SK-N-SH treated with all-trans-retinoic acid at 6 μM for 48 hours (cell line): Measurements from ENCODE around the gene RRAS.

Experiments used
- ATAC-seq: fragments of 200-7000 bp; cut with Tn5 transposase; 3 replicates; pipeline ENCODE4 v1.9.1; 2020; ENCODE audit warnings: mild to moderate bottlenecking, moderate library complexity
- BACH2 ChIP-seq: fragments of 250-450 bp; sonication (Bioruptor Pico); IDR thresholded peaks from 2 replicates; pipeline ENCODE4 v1.9.0; 2021; ENCODE audit warnings: mild to moderate bottlenecking, borderline replicate concordance
- CREB5 ChIP-seq: fragments of 250-450 bp; sonication (Bioruptor Pico); IDR thresholded peaks from 2 replicates; pipeline ENCODE4 v1.5.1; 2020; ENCODE audit warnings: low read depth, mild to moderate bottlenecking, moderate library complexity
- ESRRG ChIP-seq: fragments of 250-450 bp; sonication (Bioruptor Pico); IDR thresholded peaks from 2 replicates; pipeline ENCODE4 v1.6.1; 2021; ENCODE audit warnings: mild to moderate bottlenecking
- GLIS3 ChIP-seq: fragments of 250-450 bp; sonication (Bioruptor Pico); IDR thresholded peaks from 2 replicates; pipeline ENCODE4 v1.5.0; 2020; ENCODE audit warnings: mild to moderate bottlenecking, moderate library complexity
- ISL1 ChIP-seq: fragments of 250-450 bp; sonication (Bioruptor Pico); IDR thresholded peaks from 2 replicates; pipeline ENCODE4 v2.1.2; 2022; ENCODE audit warnings: mild to moderate bottlenecking, moderate library complexity
- PATZ1 ChIP-seq: fragments of 250-450 bp; sonication (Bioruptor Pico); IDR thresholded peaks from 2 replicates; pipeline ENCODE4 v1.8.0; 2020; ENCODE audit warnings: mild to moderate bottlenecking, moderate library complexity, borderline replicate concordance
- POU6F1 ChIP-seq: fragments of 250-450 bp; sonication (Bioruptor Pico); IDR thresholded peaks from 2 replicates; pipeline ENCODE4 v1.8.0; 2021; ENCODE audit warnings: low read depth, mild to moderate bottlenecking, moderate library complexity, borderline replicate concordance
- RARB ChIP-seq: fragments of 250-450 bp; sonication (Bioruptor Pico); IDR thresholded peaks from 2 replicates; pipeline ENCODE4 v1.8.0; 2021; ENCODE audit warnings: mild to moderate bottlenecking, moderate library complexity
- SNAI2 ChIP-seq: fragments of 250-450 bp; sonication (Bioruptor Pico); IDR thresholded peaks from 2 replicates; pipeline ENCODE4 v1.5.0; 2020; ENCODE audit warnings: mild to moderate bottlenecking, moderate library complexity
- TCF4 ChIP-seq: fragments of 250-450 bp; sonication (Bioruptor Pico); IDR thresholded peaks from 2 replicates; pipeline ENCODE4 v1.8.0; 2021; ENCODE audit warnings: mild to moderate bottlenecking, moderate library complexity, borderline replicate concordance
- TOX ChIP-seq: fragments of 250-450 bp; sonication (Bioruptor Pico); IDR thresholded peaks from 2 replicates; pipeline ENCODE4 v1.8.0; 2021; ENCODE audit warnings: mild to moderate bottlenecking, moderate library complexity, borderline replicate concordance
- TSHZ2 ChIP-seq: fragments of 250-450 bp; sonication (Bioruptor Pico); IDR thresholded peaks from 2 replicates; pipeline ENCODE4 v1.5.0; 2020; ENCODE audit warnings: mild to moderate bottlenecking, moderate library complexity
- ZC3H10 ChIP-seq: fragments of 250-450 bp; sonication (Bioruptor Pico); IDR thresholded peaks from 2 replicates; pipeline ENCODE4 v1.5.1; 2021; ENCODE audit warnings: mild to moderate bottlenecking, moderate library complexity
- ZFP3 ChIP-seq: fragments of 250-450 bp; sonication (Bioruptor Pico); IDR thresholded peaks from 2 replicates; pipeline ENCODE4 v1.5.0; 2020; ENCODE audit warnings: mild to moderate bottlenecking, moderate library complexity
- ZFP30 ChIP-seq: fragments of 450-650 bp; formaldehyde crosslinking; IDR thresholded peaks from 2 replicates; pipeline ENCODE4 v1.5.0; 2022; ENCODE audit warnings: mild to moderate bottlenecking, moderate library complexity
- TF ChIP-seq, protein P1 (sequence below): fragments of 250-450 bp; sonication (Bioruptor Pico); IDR thresholded peaks from 2 replicates; pipeline ENCODE4 v1.5.1; 2021; ENCODE audit warnings: mild to moderate bottlenecking, moderate library complexity

Gene RRAS

GRCh38 chr19:49602806-49603205 is 37.1 kb downstream of the RRAS start:
- ATAC-seq, result no peak
- TF ChIP-seq, protein P1, sequence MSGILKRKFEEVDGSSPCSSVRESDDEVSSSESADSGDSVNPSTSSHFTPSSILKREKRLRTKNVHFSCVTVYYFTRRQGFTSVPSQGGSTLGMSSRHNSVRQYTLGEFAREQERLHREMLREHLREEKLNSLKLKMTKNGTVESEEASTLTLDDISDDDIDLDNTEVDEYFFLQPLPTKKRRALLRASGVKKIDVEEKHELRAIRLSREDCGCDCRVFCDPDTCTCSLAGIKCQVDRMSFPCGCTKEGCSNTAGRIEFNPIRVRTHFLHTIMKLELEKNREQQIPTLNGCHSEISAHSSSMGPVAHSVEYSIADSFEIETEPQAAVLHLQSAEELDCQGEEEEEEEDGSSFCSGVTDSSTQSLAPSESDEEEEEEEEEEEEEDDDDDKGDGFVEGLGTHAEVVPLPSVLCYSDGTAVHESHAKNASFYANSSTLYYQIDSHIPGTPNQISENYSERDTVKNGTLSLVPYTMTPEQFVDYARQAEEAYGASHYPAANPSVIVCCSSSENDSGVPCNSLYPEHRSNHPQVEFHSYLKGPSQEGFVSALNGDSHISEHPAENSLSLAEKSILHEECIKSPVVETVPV (CRISPR knock-in tag), result no peak
- no peak for TF ChIP-seq SNAI2 (CRISPR knock-in tag)
- TF ChIP-seq GLIS3 (CRISPR knock-in tag), result no peak
- no peak for TF ChIP-seq TCF4 (CRISPR knock-in tag)
- TF ChIP-seq ESRRG (CRISPR knock-in tag), result no peak
- TF ChIP-seq ZC3H10, result no peak
- no peak for TF ChIP-seq ZFP3 (CRISPR knock-in tag)
- TF ChIP-seq PATZ1, result no peak
- TF ChIP-seq CREB5, result no peak
- no peak for TF ChIP-seq TOX
- TF ChIP-seq TSHZ2, result no peak

DNA sequence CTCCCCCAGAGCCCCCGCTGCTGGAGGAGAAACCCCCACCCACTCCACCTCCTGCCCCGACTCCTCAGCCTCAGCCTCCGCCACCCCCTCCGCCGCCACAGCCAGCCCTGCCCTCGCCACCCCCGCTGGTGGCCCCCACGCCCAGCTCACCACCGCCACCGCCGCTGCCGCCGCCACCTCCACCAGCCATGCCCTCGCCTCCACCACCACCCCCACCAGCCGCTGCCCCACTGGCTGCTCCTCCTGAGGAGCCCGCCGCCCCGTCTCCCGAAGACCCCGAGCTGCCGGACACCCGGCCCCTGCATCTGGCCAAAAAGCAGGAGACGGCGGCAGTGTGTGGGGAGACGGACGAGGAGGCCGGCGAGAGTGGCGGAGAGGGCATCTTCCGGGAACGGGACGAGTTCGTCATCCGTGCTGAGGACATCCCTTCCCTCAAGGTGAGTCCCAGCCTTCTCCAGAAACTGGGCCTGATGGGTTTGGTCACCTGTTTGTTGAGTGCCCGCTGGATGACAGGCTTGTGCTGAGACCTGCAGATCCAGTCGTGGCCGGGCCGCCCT is 38.4 kb downstream of the RRAS start:
- TF ChIP-seq GLIS3 (CRISPR knock-in tag) (no peak), RARB (CRISPR knock-in tag) (no peak)
- no peak for ATAC-seq

DNA sequence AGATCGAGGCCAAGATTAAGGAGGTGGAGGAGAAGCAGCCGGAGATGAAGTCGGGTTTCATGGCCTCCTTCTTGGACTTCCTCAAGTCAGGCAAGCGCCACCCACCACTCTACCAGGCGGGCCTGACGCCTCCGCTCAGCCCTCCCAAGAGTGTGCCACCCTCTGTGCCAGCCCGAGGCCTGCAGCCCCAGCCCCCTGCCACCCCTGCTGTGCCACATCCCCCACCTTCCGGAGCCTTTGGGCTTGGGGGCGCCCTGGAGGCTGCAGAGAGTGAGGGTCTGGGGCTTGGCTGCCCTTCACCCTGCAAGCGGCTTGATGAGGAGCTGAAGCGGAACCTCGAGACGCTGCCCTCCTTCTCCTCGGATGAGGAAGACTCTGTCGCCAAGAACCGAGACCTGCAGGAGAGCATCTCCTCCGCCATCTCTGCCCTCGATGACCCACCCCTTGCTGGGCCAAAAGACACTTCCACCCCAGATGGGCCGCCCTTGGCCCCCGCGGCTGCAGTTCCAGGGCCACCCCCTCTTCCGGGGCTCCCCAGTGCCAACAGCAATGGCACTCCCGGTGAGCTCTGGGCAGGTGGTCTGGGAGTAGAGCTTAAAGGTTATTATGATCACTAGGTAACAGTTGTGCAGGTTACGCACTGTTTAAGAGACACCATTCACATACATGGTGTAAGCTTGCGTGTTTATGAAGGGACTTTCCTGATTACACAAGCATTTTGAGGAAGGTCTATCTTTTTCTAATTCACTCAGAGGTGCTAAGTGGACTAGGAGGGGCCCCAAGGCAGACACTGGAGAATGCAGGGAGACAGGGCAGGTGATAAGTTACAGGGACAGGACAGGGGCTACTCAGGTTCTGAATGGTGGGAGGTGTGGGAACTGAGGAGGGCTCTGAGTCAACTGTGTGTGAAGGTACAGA is 40.3 kb downstream of the RRAS start:
- ATAC-seq, result no peak
- TF ChIP-seq ISL1 (no peak), POU6F1 (CRISPR knock-in tag) (no peak), SNAI2 (CRISPR knock-in tag) (no peak), ZFP30 (CRISPR knock-in tag) (no peak), RARB (CRISPR knock-in tag) (no peak), BACH2 (CRISPR knock-in tag) (no peak)
- TF ChIP-seq, protein P1 (CRISPR knock-in tag), result no peak
- TF ChIP-seq, all 23 proteins: peak for 0

GRCh38 chr19:49597703-49597974 is 42.3 kb downstream of the RRAS start:
- ATAC-seq, result no peak
- TF ChIP-seq POU6F1 (CRISPR knock-in tag) (no peak), ZC3H10 (no peak)
- TF ChIP-seq, protein P1 (CRISPR knock-in tag), result no peak
